Left cardiac atrium (tissue), 4 donors: ENCODE results near the gene CCDC80. TPM values are rescaled to one million over a fixed set of nuclear protein-coding genes. Genes with fewer than 3 reads are reported as not detected.

Experiments used
- ATAC-seq, 2 donors: fragments of 200-7000 bp; cut with Tn5 transposase; one replicate each; pipeline ENCODE4 v1.9.1; 2020; ENCODE audit warnings: mild to moderate bottlenecking in 2 of 2, moderate library complexity in 2 of 2
- DNase-seq: peaks from one replicate; pipeline ENCODE4 v3.0.0-alpha.2; 2020
- intact Hi-C, 2 donors: fragments of 100-400 bp; cut with DNase I; formaldehyde crosslinking; loops; one replicate each; pipeline versions ENCODE4 v1.14.1 to v1.15.1; 2022 to 2023
- total RNA-seq, 2 donors: library from RNA; stranded (reverse); fragmentation: NEBNext Ultra II Directional; extraction: Animal tissue kit (Norgen Biotek cat#: 25700); gene quantifications; one replicate each; pipeline ENCODE4 v1.2.1, GENCODE V29; 2021
- donor health status: DM: no; HTN: yes; CAD: no.
- donor health status: DM: no; HTN: yes; CAD: no; lungs with severe emphysema.
- donor health status: DM: yes; HTN: yes; CAD: no.
- donor health status: Dilated cardiomyopathy.

The CCDC80 gene
- total RNA-seq, 2 donors from 2014 or later, result 233 to 278 TPM

GRCh38 chr3:112638327-112639020 is 2.5 kb downstream of the CCDC80 start:
- intact Hi-C loops, result no loop called here
- ATAC-seq (peak in 1 of 2 donors; percentile 8), DNase-seq (peak; percentile 64)

GRCh38 chr3:112637700-112638099 is 3.2 kb downstream of the CCDC80 start:
- no peak for DNase-seq
- intact Hi-C loops, result no loop called here
- ATAC-seq, result no peak

GRCh38 chr3:112635674-112636073 is 5.3 kb downstream of the CCDC80 start:
- intact Hi-C loops, result no loop called here
- DNase-seq (no peak), ATAC-seq (peak; percentile 43 to 46)

GRCh38 chr3:112634786-112635541 is 6.0 kb downstream of the CCDC80 start:
- no peak for ATAC-seq
- intact Hi-C loops, result no loop called here
- DNase-seq, result no peak

GRCh38 chr3:112633757-112634156 is 7.2 kb downstream of the CCDC80 start:
- no peak for DNase-seq
- no peak for ATAC-seq
- intact Hi-C loops, result no loop called here

- no peak for DNase-seq
These were observed 7.8 kb downstream of the CCDC80 start for GRCh38 chr3:112633191-112633590.

GRCh38 chr3:112632596-112632995 is 8.3 kb downstream of the CCDC80 start:
- DNase-seq, result no peak
- intact Hi-C loops, result no loop called here
- ATAC-seq, result no peak

More at GRCh38 chr3:112633191-112633590, 7.8 kb downstream of the CCDC80 start:
- intact Hi-C loops, result no loop called here
- no peak for ATAC-seq

- no peak for DNase-seq
- ATAC-seq, result no peak
- intact Hi-C loops, result no loop called here
These were observed 9.7 kb downstream of the CCDC80 start for GRCh38 chr3:112631257-112631656.

- ATAC-seq (peak; percentile 80 to 92), DNase-seq (peak; percentile 66)
- intact Hi-C loops, result no loop called here
These were observed 11.5 kb downstream of the CCDC80 start for GRCh38 chr3:112629425-112629824.

- intact Hi-C loops, result no loop called here
- peak in 1 of 2 donors; percentile 32 for ATAC-seq
- DNase-seq, result no peak
These were observed 12.9 kb downstream of the CCDC80 start for GRCh38 chr3:112627919-112628466.

- intact Hi-C loops, result no loop called here
These were observed 13.5 kb downstream of the CCDC80 start for GRCh38 chr3:112627419-112627818.

GRCh38 chr3:112623717-112624116 is 17.2 kb downstream of the CCDC80 start:
- intact Hi-C loops, result no loop called here
- no peak for ATAC-seq

More at GRCh38 chr3:112627419-112627818, 13.5 kb downstream of the CCDC80 start:
- DNase-seq (peak; percentile 37), ATAC-seq (peak; percentile 48 to 87)

GRCh38 chr3:112623213-112623612 is 17.7 kb downstream of the CCDC80 start:
- no peak for DNase-seq
- intact Hi-C loops, result no loop called here
- no peak for ATAC-seq

More at GRCh38 chr3:112623717-112624116, 17.2 kb downstream of the CCDC80 start:
- no peak for DNase-seq

GRCh38 chr3:112619295-112619694 is 21.6 kb downstream of the CCDC80 start:
- no peak for ATAC-seq
- no peak for DNase-seq
- intact Hi-C loops, result no loop called here

- ATAC-seq, result no peak
- intact Hi-C loops, result no loop called here
- DNase-seq, result no peak
These were observed 23.7 kb downstream of the CCDC80 start for GRCh38 chr3:112617285-112617684.

GRCh38 chr3:112615989-112616731 is 24.8 kb downstream of the CCDC80 start:
- intact Hi-C loops, result no loop called here

GRCh38 chr3:112611752-112612515 is 29.0 kb downstream of the CCDC80 start:
- intact Hi-C loops, result no loop called here
- no peak for DNase-seq
- no peak for ATAC-seq

More at GRCh38 chr3:112615989-112616731, 24.8 kb downstream of the CCDC80 start:
- DNase-seq (no peak), ATAC-seq (no peak)

GRCh38 chr3:112610121-112610520 is 30.8 kb downstream of the CCDC80 start:
- intact Hi-C loops, result no loop called here
- ATAC-seq (no peak), DNase-seq (no peak)

- no peak for DNase-seq
- ATAC-seq, result no peak
- intact Hi-C loops, result no loop called here
These were observed 33.1 kb downstream of the CCDC80 start for GRCh38 chr3:112607863-112608262.
